A204.1 (cell line): ENCODE data around the gene PRDM16.

Source experiments
- FAIRE-seq: peaks from 2 replicates; lab custom pipeline; 2012; peaks lifted over from hg19 to GRCh38; lab: Jason Lieb, UNC

Gene PRDM16

GRCh38 chr1:3479511-3480368, 410.7 kb downstream of the PRDM16 start:
- FAIRE-seq: no peak

- no peak for FAIRE-seq
Observed at GRCh38 chr1:3480369-3480719, 411.3 kb downstream of the PRDM16 start.

GRCh38 chr1:3481046-3481445, 412.0 kb downstream of the PRDM16 start:
- no peak for FAIRE-seq

DNA sequence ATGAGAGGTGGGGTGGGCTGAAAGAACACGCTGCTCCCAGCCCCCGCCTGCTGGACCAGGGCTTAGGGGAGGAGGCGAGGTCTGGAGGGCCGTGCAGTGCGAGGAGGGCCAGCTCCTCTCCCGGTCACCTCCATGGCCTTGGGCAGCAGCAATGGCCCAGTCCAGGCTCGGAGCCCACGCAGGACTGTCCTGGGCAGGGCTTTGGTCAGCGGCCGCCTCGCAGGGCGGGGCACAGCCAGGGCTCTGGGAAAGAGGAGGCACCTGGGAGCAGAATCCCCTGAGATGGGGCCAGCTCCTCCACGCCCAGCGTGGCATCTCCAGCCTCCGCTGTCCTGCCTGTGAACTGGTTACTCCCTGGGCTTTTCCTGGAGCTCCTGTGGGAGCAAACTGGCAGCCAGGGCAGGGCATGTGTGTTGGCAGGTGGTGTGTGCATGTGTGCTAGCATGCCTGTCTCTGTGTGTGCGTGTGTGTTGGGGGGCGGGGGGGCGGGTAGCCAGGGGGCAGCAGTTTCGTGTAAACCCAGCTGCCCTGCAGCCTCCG, 412.9 kb downstream of the PRDM16 start:
- FAIRE-seq: no peak

GRCh38 chr1:3482378-3482849, 413.4 kb downstream of the PRDM16 start:
- FAIRE-seq: no peak

GRCh38 chr1:3483380-3483779, 414.4 kb downstream of the PRDM16 start:
- no peak for FAIRE-seq

DNA sequence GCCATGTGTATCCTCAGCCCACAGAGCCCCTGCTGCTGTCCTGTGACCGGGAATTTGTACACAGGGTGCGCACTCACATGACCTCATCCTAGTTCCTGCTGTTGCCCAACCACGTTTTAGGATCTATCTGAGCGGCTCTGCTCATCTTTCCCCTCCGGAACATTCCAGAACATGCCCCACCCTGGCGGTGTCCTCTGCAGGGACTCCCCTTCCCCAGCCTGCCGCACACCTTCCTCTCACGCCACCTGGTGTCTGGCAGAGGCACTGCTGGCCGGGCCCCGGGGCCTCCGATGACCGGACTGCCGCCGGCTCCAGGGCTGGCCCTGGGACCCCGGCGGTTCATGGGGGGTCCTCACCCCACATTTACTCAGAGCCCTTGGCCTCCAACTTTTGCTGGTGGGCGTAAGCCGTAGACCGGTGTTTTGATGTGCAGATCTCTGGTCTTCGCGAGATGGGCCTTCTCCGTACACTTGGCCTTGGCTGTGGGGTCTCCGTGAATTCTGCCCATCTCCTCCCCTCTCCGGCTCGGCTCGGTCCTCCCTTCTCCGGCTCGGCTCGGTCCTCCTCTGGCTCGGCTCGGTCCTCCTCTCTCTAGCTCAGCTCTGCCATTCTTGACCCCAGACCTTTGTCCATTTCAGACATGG, 414.9 kb downstream of the PRDM16 start:
- FAIRE-seq: no peak

DNA sequence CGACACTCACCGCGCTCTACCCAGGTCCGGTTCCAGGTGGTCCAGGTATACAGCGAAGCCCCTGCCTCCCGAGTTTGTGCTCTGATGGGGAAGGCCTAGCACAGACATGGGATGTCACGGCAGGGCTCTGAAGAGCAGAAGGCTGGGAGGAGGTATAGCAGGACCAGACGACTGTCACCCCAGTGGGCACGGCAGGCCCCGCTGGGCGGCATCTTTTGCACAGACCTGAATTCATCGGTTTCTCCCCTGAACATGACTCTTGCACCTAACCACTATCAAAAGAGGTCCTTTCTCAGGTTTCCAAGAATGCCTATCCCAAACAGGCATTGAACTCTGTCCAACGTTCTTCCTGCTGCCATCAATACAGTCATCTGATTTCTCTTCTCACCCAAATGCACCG, 416.0 kb downstream of the PRDM16 start:
- no peak for FAIRE-seq
